DMS53 treated with DMSO at 0.1 percent for 48 hours (cell line): ENCODE data around the gene VAV3.

ENCODE experiments used
- DNase-seq: peaks from one replicate; lab custom pipeline; 2025; ENCODE audit not compliant: unreplicated experiment; lab: John Stamatoyannopoulos, UW

The VAV3 gene

GRCh38 chr1:107604825-107605224, 360.2 kb downstream of the VAV3 start:
- no peak for DNase-seq

- no peak for DNase-seq
Measured at GRCh38 chr1:107600607-107601160, 364.3 kb downstream of the VAV3 start.

- no peak for DNase-seq
Measured at GRCh38 chr1:107599220-107599619, 365.8 kb downstream of the VAV3 start.

GRCh38 chr1:107597290-107597689, 367.7 kb downstream of the VAV3 start:
- DNase-seq: no peak

GRCh38 chr1:107594536-107594935, 370.4 kb downstream of the VAV3 start:
- no peak for DNase-seq

DNA sequence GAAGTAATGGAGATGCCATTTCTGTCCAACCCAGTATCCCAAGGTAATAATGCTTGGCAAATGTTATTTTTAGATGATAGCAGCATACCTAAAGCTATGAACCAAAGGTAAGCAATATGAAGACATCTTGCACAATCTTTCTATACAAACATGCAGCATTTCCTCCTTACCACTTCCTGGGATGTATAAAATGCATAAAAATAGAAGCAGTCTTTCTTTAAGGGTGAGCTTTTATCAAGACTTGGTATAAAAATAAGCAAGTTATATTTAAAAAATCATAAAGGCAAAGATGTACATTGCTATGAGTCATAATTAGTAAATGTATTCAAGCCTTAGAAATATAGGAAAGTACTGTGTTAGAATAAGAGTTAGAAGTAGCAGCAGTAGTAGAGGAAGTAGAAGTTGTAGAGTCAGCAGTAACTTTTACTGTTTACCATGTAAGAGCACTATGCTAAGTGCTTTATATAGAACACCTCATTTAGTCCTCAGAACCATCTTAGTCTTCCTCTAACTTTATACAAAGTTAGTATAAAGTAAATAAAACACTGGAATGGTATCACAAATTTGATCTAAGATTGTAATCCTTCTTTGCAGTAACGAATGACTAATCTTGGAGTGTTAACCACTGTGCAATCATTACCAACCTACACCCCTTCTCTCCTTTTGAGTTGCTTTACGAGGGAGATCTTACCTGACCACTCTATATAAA, 371.3 kb downstream of the VAV3 start:
- no peak for DNase-seq

- no peak for DNase-seq
Measured at GRCh38 chr1:107590900-107591622, 373.9 kb downstream of the VAV3 start.

- DNase-seq: no peak
Measured at GRCh38 chr1:107590087-107590486, 374.9 kb downstream of the VAV3 start.

- no peak for DNase-seq
Measured at GRCh38 chr1:107588321-107588720, 376.7 kb downstream of the VAV3 start.

DNA sequence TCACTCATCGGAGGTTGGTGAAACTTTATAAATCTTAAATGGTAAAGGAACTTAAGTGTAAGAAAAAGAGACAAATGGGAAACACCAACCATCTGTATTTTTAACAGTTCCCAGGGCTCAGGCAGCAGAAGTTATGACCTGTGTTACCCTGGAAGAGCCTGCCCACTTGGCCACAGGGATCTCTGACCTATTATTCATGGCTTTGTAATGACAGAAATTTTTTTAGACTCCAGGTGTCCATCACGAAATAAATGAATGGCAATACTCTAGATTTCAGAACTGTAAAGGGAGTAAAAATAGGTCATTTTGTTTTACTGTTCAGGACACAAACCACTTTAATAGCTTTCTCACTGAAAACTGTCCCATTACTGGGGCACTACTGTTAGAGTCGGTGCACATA, 389.8 kb downstream of the VAV3 start:
- DNase-seq: no peak

DNA sequence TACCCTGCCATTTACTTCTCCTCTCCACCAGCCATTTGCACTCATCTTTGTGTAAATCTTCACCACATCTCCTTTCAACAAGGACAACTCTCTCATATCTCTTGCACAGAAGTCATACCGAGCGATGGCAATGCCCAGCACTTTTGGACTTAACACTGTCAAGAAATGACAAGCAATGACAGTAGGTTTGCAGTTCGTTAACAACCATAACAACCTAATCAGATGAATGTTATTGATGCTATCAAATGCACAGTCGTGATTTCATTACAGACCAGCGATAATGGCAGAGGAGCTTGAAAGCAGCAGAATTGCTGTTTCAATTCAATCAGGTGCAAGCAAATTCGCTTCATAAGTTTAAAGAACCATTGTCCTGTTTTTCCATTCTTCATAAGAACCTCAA, 390.9 kb downstream of the VAV3 start:
- no peak for DNase-seq

- peak; percentile 35 for DNase-seq
Measured at GRCh38 chr1:107572674-107573211, 392.2 kb downstream of the VAV3 start.

DNA sequence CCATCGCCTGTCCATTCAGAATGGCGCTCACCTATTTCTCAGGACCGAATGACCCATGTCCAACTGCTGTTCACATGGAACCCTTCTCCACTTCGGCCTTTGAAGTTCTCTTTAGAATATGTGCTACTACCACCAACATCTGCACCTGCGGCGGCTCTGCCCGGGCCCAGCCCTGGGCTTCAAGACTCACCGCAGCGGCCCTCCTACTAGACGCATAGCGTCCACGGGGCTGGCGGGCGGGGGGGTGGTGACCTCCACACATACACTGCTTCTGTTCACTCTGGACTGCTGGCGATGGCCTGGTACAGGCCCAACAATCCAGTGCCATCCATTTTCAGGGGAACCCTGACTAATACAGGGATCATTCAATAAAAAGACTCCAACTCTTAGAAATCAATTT, 394.2 kb downstream of the VAV3 start:
- DNase-seq: no peak

DNA sequence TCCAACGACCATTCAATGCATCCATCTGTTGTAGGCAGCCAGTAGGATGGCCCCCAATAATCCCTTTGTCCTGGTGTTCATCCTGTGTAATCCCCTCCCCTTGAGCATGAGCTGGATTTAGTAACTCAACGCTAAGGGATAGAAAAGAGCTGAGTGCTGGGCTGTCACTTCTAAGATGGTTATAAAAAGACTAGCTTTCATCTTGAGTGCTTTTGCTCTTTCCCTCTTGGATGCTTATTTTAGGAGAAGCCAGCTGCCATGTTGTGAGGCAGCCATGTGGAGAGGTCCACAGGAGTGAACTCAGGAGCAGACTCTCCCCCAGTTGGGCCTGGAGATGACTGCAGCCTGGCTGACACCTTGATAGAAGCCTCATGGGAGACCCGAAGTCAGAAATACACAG, 401.5 kb downstream of the VAV3 start:
- DNase-seq: no peak

DNA sequence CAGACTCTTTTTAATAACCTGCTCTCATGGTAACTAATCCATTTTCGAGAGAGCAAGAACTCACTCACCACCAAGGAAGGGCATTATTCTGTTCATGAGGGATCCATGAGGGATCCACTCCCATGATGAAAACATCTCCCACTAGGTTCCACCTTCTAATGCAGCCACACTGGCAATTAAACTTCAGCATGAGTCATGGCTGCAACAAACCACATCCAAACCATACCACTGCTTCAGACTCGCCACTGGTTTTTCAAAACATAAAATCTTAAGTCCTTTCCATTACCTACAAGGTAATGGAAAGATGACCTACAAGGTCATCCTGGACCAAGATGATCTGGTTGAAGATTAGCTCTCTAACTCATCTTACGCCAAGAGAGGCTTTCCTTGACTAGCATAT, 405.1 kb downstream of the VAV3 start:
- no peak for DNase-seq

GRCh38 chr1:107557095-107557494, 407.9 kb downstream of the VAV3 start:
- DNase-seq: no peak

DNA sequence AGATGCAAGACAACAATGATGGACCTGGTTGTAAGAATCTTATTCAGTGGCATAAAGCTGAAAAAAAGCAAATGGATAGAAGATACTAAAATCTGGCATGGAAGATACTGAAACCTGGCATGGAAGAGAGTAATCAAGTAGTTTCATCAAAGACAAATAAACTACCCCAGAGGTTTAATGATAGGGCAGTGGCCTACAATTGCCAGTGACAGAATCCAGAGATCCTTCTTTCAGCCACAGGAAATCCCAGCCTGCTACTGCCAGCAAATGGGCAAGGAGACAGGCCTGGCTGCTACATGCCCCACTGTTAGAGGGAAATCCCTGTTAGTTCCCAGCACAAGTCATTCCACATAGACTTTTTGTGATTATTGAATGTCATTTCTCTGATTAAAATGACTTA, 409.4 kb downstream of the VAV3 start:
- no peak for DNase-seq

DNA sequence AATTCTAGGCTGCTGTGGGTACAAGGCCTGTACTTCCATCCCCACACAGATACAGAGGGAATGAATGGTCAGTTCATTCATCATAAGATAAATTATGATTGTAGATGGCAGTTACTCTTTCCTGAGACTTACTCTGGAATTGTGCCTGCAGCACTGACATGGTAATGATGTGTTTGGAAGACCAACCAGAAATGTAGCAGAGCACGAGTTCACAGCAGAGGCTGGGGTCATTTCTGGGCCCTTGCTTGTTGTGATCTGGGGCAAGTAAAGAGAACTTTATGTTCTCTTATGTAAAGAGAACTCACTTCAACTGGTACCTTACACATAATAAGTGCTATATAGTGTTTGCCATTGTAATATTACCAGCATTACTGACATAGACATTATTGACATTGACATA, 412.2 kb downstream of the VAV3 start:
- DNase-seq: no peak

- no peak for DNase-seq
Measured at GRCh38 chr1:107551456-107551855, 413.5 kb downstream of the VAV3 start.

- no peak for DNase-seq
Measured at GRCh38 chr1:107550358-107550757, 414.6 kb downstream of the VAV3 start.

- DNase-seq: no peak
Measured at GRCh38 chr1:107549152-107549810, 415.7 kb downstream of the VAV3 start.

DNA sequence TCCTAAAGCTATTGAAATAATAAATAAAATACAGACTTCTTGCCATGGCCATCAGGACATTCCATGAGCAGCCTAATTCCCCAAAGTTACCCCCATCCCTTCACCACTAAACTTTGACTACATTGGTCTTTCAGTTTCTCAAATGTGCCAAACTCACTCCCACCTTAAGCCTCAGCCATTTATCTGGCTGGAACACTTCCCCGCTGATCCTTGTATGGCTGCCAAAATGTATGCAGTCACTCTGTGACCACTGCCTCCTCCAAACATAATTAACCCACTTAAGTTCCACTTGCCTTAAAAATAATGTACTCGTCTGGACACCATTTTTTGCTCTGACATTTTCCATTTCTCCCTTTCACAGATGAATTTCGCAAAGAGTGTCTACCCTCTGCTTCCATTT, 416.7 kb downstream of the VAV3 start:
- no peak for DNase-seq
